GM23248 (cell line): Measurements from ENCODE around the gene HSD3B7.

ENCODE experiments used
- EZH2 ChIP-seq: fragments of 200-600 bp; sonication (generic); IDR thresholded peaks from 2 replicates; pipeline ENCODE4 v1.6.1; 2018; ENCODE audit warnings: antibody characterized with exemption, mild to moderate bottlenecking; ENCODE audit not compliant: insufficient read depth, poor library complexity, severe bottlenecking
- EZH2phosphoT487 ChIP-seq: fragments of 200-600 bp; sonication (generic); IDR thresholded peaks from 2 replicates; pipeline ENCODE4 v1.6.1; 2018; ENCODE audit warnings: antibody characterized with exemption, moderate library complexity, mild to moderate bottlenecking, low read depth; ENCODE audit not compliant: insufficient read depth

DNA sequence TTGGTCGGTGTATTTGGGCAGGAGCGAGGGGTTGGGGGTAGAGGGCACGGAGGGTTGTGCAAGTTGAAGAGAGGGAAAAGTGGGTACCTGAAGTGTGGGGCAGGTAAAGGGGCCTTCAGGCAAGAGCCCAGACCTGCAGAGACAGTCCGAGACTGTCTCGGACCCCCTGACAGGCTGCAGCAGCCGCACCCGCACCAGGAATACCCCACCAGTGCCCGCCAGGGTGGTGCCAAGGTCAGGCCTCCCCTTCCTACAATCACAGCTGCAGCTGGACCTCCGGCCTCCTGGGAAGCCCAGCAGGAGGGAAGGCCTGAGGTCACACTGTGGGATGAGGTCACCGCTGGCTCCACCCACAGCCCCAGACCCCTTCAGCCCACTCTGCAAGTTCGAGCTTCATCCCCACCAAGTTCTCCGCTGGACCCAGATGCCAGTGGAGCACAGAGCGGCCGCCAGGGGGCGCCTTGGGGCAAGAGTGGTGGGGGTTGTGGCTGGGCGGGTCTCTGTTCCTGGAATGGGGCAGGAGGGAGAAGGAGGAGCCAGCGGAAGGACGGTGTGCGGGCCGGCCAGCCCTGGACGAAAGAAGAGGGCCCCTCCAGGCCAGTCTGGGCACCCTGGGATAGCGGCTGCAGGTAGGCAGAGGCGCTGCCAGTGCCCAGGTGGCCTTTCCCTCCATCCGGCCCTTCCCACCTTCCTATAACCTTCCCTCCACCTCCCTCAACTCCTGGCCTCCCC, at the start of gene HSD3B7:
- TF ChIP-seq EZH2, result no peak
- no peak for TF ChIP-seq EZH2phosphoT487
